Head of caudate nucleus (tissue), 42 donors: ENCODE results near the gene PPBP.

Experiments used
- DNase-seq, 42 donors: peaks; one replicate each; pipeline versions ENCODE4 v3.0.0 to v3.0.0-alpha.2; 2020 to 2021; ENCODE audit warnings: mixed read lengths in 7 of 42
- intact Hi-C: fragments of 100-400 bp; cut with DNase I; formaldehyde crosslinking; loops from one replicate; pipeline ENCODE4 v1.15.0; 2022

PPBP gene, protein sequence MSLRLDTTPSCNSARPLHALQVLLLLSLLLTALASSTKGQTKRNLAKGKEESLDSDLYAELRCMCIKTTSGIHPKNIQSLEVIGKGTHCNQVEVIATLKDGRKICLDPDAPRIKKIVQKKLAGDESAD

DNA sequence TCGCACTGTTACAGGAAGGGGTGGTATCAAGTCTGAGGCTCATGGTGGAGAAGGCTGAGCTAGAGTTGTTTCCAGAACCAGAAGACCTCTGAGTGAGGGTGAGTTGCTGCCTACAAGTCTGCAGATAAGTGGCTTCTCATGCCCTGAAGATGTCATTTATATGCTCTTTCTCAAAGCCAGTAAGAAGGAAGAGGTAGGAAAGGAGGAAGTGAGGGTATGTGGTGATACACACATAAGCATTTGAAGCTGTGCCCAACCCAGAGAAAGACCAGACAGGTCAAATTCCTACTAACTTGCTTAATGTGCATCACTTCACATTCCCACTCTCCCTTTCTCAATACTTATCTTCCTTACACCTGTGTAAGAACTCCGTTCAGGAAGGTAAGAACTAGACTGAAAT lies at the start of gene PPBP:
Gene PPBP (minus strand): TSS at position 130 of the 400 bp plus-strand sequence. CDS start 87 bp downstream, at position 43.
- intact Hi-C loops = no loop called here

DNA sequence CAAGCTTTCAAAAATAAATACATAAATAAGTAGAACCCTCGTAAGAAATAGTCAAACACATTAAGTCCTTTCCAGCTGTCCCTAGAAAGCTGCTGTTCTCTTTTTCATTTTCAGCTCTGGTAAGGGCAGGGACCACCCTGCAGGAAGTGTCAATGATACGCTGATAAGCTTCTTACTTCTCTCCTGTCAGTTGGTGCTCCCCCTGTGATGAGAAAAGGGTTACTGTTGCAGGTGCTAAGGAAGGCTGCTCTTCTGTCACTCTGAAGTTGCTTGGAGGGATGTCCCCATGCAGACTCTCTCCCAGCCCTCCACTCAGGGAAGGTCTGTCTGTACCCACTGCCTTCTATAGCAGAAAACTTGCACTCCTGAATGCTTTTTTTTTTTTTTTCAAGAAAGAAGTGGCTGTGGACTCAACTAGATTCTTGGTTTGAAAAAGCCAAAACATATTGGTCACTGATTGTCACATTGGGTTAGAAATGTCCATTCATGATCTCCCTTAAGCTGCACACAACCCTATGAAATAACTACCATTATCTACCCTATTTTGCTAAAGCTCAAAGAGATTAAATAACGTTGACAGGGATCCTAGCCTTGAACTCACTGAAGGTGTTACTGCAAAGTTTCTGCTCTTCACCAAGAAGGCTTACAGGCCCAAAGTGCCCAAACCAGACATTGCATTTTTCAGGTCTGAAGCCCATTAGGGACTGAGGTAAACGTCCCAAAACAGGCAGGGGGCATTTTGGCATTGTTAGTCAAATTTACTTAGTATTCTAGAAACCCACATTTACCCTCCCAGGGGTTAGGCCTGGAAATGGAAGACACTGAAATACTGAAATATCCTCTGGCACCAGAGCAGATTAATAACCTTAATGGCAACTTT lies 49.3 kb upstream of the PPBP start:
- intact Hi-C loops = no loop called here
- no peak for DNase-seq

More for the DNA sequence above, at the start of gene PPBP:
- DNase-seq = no peak

DNA sequence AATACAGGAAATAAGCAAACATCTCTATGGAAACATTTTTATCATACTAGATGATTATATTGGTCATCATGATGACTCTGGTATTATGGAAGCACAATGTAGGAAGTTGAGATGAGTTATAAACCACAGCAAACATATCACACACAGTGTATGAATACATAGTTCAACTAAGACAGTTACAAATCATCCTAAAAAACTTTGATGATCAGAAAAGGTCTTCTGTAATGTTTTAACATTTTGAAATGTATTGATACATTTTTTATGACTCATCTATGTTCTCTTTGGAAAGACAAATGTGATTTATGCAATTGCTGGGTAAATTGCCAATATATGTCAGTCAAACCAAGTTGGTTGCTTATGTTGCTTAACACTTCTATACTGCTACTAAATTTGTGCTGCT lies 45.7 kb upstream of the PPBP start:
- no peak for DNase-seq
- intact Hi-C loops = no loop called here

DNA sequence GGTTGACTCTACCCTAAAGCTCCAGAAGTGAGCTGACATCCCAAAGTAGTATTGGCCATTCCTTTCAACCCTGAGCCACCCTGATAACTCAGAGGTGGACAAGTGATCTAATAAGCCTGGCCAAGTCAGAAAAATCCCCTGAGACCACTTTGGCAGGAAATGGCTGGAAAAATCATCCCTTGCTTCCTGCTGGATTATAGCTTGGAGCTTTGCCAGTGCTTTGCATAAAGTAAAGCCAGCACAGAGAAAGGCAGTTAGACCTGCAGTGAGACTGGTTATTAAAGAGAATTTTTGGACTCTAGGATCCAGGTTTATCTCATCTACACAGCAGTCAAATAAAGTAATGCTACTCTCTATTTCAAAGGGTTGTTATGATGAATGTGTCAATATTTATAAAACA lies 44.1 kb upstream of the PPBP start:
- intact Hi-C loops = no loop called here
- no peak for DNase-seq

DNA sequence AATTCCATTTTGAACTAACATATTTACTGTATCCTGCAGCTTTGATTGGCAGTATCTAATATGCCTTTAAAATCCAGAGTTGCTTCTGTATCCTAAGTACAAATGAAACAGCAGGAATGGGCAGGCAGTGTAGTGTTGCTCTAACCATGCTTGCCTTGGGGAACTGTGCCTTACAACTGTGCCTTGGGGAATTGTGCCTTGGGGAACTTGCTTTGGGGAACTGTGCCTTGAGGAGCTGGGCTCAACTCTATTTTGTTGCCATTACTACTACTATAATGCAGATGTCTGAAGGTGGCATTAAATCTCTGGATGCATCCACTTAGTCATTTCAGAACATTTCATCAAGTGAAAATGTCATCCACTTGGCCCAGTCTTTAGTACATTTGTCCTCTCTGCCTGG lies 43.6 kb upstream of the PPBP start:
- intact Hi-C loops = no loop called here
- DNase-seq = no peak

DNA sequence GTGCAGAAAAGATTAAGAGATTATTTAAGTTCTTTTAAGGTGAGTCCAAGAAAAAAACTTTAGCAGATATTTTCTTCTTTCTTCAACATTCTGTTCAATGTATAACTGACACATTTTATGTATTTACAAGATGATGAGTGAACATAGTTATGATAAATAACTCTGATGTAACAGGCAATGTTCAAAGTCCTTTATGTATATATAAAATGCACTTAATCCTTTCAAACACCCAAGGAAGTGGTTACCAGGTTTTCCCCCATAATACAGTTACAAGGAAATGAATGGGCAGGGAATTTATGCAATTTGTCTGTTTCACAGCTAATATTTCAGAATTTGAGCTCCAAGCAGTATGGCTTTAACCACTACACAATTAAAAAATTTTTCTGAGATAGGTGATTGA lies 42.3 kb upstream of the PPBP start:
- no peak for DNase-seq
- intact Hi-C loops = no loop called here

DNA sequence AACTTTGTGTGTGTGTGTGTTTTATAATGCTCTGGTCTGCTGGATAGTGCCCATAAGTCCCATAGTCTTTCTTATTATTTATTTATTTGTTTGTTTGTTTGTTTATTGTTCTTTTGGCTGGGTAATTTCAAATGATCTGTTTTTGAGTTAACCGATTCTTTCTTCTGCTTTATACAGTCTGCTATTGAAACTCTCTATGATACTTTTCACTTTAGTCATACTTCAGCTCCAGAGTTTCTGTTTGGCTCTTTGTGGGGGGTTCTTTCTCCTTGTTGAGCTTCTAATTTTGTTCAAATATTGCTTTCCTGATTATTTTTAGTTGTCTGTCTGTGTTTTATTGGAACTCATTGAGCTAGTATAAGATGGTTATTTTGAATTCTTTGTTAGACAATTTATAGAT lies 40.5 kb upstream of the PPBP start:
- no peak for DNase-seq
- intact Hi-C loops = no loop called here

DNA sequence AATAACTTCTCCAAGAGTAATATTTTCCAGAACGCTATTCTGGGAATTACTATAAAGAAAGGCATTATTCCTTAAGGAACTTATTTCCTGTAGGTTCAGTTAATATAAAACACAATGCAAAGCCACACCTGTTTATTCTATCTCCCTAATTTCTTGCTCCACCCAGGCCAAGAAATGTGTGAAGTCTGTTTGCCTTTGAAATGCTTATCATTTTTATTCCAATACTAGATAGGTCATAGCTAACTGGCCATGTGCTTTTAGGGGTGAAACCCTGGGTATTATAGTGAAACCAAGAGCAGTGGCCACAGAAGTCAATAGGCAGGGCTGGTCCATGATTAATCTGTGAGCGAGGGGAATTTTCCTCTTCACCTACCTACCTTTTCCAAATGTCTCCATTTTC lies 35.7 kb upstream of the PPBP start:
- no peak for DNase-seq

DNA sequence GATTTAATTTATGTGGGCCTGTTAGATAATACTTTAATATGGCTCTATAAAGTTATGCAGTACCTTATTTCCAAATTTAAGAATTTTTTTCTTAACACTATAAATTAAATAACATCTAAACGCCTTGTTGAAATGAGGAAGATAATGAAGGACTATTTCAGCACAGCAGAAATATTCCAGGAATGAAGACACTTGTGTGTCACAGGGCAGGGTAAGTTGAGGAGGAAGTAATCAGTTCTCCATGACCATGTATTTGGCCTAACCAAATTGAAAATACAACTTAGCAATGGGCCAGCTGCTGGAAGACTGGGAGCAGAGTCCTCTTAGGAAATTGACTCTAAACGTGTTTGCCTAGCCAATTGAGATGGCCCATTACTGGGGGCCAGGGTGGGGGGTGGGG lies 33.6 kb upstream of the PPBP start:
- intact Hi-C loops = no loop called here
- DNase-seq = no peak

More for the DNA sequence above, 35.7 kb upstream of the PPBP start:
- intact Hi-C loops = no loop called here

DNA sequence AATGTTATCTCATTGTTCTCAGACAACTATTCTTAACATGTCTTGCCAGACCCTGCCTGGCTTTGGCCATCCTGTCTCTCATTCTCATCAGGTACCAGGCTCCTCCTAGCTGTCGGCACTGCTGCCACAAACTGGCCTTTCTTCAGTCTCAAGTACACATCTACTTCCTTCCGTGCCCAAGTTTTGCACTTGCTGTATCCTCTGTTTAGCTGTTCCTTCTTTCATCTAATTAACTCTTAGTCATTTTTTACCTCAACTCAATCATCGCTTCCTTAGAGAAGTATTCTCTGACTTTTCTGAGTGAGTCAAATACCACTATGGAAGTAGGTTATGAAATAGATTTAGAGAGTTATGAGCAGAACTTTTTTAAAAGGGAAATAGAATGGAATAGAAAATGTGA lies 30.8 kb upstream of the PPBP start:
- DNase-seq = no peak
- intact Hi-C loops = no loop called here

DNA sequence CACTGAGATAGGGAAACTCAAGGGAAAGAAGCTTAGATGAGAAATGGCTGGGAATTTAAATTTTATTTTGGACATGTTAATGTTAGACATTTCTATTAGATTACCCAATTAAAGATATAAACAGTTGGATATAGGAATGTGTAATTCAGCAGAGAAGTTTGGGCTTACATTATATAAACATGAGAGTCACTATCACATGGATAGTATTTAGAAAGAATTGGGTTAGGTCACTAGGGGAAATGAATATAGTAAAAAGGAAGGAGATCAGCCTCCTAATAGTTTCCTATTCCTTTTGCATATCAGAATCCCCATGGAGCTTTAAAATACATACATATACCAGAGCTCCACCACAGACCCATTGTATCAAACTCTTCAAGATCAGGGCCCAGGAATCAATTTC lies 30.1 kb upstream of the PPBP start:
- intact Hi-C loops = no loop called here
- DNase-seq = no peak

DNA sequence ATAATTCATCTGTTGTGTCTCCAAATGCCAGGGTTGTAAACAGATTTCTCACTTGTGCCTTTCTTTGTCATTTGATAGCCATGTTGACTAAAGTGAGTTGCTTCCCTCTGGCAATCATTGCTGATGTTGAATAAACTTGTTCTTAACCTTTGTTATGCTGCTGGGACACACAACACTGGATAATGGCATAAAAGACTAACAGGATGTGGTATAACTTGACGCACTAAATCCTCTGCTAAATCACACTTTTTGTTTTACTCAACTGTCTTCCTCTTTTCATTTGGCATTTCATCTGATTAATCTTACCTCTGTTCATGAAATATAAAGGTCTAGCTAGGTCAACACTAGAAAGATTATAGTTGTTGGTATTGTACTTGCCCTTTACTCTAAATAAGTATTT lies 28.1 kb upstream of the PPBP start:
- DNase-seq = no peak
- intact Hi-C loops = no loop called here

DNA sequence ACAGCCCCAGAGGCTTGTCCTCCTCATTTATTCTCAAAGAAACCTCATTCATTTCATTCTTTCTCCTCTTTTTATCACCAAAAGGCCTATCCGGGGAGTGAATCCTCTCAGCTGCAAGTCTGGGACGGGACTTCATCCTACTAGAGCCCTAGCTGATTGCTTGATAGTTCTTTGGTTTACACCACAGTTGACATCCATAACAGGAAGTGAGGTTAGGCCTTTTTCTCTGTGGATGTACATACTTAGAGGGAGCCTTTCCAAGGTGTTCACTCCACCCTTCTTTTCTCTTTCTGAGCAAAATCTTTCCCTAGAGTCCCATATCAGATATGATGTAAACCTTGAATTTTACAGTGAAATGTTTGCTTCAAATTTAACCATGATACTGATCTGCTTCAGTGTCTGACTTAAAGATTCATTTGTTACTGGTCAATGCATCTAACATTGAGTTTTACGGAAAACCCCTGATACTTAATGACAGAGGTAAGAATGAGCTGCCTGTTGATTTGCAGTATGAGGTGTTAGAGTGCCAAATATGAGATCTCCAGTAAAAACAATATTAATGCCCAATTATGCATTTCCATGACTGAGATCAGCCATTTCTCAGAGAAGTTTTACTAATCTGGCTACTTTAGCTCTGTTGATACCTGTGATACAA lies 27.3 kb upstream of the PPBP start:
- no peak for DNase-seq
- intact Hi-C loops = no loop called here

DNA sequence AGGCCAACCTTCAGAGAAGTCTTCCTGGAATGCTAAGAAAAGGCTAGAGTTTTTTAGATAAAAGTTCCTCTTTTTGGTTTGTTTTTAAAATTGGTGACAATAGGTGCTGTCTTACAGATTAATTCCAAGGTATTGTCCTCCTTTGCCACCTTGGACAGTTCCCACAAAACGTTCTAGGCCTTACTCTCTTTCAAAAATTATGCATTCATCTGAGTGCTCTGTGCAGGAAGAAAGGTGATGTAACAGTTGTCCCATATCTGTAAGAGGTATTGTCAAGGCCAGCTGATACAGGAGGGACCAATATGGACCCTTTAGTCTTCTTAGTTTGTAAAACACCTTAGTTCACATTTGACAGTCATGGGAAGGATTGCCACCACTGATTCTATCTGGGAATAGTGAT lies 26.3 kb upstream of the PPBP start:
- intact Hi-C loops = no loop called here

DNA sequence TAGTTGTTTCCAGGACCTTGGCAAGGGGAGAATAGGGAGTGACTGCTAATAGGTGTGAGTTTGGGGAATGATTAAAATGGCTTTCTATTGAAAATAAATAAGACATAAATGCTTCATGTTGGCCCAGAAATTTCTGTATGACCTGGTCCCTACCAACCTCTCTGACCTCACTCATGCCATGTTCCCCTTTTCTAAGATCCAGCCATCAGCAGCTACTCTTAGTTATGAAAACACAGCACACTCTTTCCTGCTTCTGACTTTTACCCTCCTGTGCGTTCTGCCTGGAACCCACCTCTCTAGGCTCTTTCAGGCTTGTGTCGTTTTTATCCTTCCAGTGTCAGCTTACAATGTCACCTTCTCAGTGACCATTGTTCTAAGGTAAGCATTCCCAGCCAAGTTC lies 25.3 kb upstream of the PPBP start:
- no peak for DNase-seq
- intact Hi-C loops = no loop called here

More for the DNA sequence above, 26.3 kb upstream of the PPBP start:
- DNase-seq = no peak

DNA sequence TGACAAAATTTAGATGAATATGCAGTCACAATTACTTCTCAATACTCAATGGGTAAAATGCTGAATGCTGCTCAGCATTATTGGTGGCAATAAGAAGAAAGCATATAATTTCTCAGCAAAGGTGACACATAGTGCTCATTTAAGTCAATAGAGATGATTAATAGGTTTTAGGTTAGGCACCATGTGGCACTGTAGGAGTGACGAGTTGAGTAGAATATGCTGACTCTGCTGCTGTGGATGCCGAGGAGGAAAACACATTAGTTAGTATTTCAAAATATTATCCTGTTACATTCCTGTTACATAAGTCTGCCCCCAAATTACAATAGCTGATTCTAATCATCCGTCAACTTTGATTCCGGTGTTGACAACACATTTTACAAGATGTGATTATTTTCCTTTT lies 24.1 kb upstream of the PPBP start:
- intact Hi-C loops = no loop called here
- DNase-seq = no peak

DNA sequence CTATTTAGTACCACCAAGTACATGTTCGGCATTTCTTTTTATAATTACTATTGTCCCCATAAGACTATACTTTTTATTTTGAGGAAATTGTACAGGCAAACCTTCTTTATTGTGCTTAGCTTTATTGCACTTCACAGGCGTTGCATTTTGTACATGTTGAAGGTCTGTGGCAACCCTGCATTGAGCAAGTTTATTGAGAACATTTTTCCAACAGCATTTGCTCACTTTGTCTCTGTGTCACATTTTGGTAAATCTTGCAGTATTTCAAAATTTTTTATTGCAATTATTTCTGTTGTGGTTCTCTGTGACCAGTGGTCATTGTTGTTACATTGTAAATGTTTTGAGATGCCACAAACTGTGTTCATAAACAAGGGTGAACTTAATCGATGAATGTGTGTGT lies 21.3 kb upstream of the PPBP start:
- intact Hi-C loops = no loop called here

DNA sequence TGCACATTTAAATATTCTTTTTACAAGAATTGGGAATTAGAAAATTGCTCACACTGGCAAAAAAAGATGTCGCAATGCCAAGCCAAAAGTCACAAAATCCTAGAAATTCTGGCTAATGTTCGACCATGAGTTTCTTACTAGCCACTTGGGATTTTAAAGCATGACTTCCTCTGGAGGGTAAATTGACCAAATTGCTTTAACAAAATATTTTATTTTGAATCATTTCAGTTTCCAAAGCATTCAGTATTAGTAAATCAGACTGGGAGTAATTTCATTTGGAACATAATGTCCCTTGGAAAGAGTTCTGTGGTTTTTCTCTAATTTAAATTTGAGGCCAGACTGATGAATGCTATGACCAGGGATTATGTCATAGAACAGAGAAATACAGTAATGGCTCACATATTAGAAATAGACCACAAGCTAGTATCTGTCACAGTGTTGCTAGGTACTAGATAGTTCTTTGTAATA lies 18.1 kb upstream of the PPBP start:
- no peak for DNase-seq
- intact Hi-C loops = no loop called here

More for the DNA sequence above, 21.3 kb upstream of the PPBP start:
- no peak for DNase-seq

DNA sequence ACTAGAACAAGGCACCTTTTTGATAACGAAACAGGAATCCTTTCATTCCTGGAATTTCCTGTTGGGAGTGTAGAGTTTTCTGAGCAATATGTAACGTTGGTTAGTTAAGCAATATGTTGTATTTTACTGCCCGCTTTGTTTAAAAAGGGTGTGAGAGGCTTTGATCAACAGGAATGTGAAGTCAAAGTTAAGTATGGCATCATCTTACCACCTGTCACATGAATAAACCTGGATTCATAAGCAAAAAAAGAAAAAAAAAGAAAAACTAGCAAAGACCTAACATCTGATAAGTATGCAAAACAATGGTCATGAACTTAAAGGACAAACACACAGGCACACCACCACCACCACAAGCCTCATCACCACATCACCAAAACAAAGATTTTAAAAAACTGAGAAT lies 17.5 kb upstream of the PPBP start:
- intact Hi-C loops = no loop called here
- DNase-seq = no peak

DNA sequence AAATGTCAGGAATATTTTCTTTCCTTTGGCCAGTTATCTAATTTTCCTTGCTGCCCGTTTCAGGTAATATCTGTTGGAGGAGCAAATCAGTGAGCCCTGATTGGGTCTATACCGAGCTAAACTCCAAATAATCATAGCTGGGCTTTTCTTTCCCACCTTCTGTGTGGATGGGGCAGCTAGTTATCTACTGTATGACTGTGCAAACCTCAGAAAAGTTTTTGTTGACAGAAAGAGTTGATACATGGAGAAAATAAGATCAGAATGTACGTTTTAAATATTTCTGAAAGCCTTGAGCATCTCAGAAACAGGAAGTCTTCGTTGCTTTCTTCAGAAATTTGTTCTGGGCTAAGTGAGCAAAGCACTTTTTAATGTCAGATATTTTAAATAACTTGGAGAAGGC lies 16.7 kb upstream of the PPBP start:
- no peak for DNase-seq
- intact Hi-C loops = no loop called here
